Body of pancreas (tissue), 4 donors: ENCODE measurements around the gene ARL2BP. TPM values are rescaled to one million over a fixed set of nuclear protein-coding genes. Genes with fewer than 3 reads are reported as not detected.
A peak's percentile ranks its signal among the peaks of the same experiment; 100 is the strongest.

ENCODE experiments used
- ATAC-seq: fragments of 150-250 bp; one replicate; pipeline ENCODE4 v1.9.1; 2016
- DNase-seq, 4 donors: peaks; one replicate each; pipeline ENCODE4 v3.0.0-alpha.2; 2019
- H3K27ac ChIP-seq, 4 donors: fragments of 200-600 bp; sonication (generic); 1 replicate in 3 of 4; 2 replicates in 1 of 4; pipeline versions ENCODE4 v1.5.1 to v1.6.1; 2016 to 2019; ENCODE audit warnings: mild to moderate bottlenecking in 1 of 4, mixed read lengths in 1 of 4, moderate library complexity in 1 of 4
- H3K27me3 ChIP-seq, 2 donors: fragments of 200-600 bp; sonication (generic); one replicate each; pipeline ENCODE4 v1.6.0; 2016; ENCODE audit warnings: mild to moderate bottlenecking in 1 of 2
- H3K36me3 ChIP-seq, 2 donors: fragments of 200-600 bp; sonication (generic); replicated peaks in 1 of 2; 2 replicates each; pipeline ENCODE4 v1.5.1; 2016; ENCODE audit warnings: low read depth in 2 of 2; ENCODE audit not compliant: insufficient read depth in 1 of 2
- H3K4me1 ChIP-seq: fragments of 200-600 bp; sonication (generic); one replicate; pipeline ENCODE4 v1.6.0; 2016
- H3K4me3 ChIP-seq, 2 donors: fragments of 200-600 bp; sonication (generic); 1 replicate in 1 of 2; 2 replicates in 1 of 2; pipeline ENCODE4 v1.5.1; 2016 to 2019
- H3K9me3 ChIP-seq, 3 donors: fragments of 200-600 bp; sonication (generic); 1 replicate in 2 of 3; 2 replicates in 1 of 3; pipeline ENCODE4 v1.5.1; 2016
- CTCF ChIP-seq, 7 experiments: fragments of 450-650 bp in 4 of 7; fragments of 200-600 bp in 3 of 7; sonication (generic) in 3 of 7; IDR thresholded peaks; one replicate each; pipeline ENCODE4 v1.5.1; 2016 to 2019; ENCODE audit warnings: antibody characterized with exemption in 7 of 7
- POLR2A ChIP-seq, 3 donors: fragments of 450-650 bp; IDR thresholded peaks; one replicate each; pipeline ENCODE4 v1.6.1; 2016; ENCODE audit warnings: antibody characterized with exemption in 3 of 3, mild to moderate bottlenecking in 2 of 3
- WGBS, 2 donors: methylation state at CpG; one replicate each; pipeline ENCODE4 v1.1.5; 2017; 5-methylcytosine and 5-hydroxymethylcytosine counted together
- intact Hi-C: fragments of 100-400 bp; cut with DNase I; formaldehyde crosslinking; loops from one replicate; pipeline ENCODE4 v1.15.1; 2023
- total RNA-seq, 2 donors: library from RNA; depleted of rRNA; stranded (reverse); fragments of >200 nt; gene quantifications; one replicate each; pipeline ENCODE4 v1.1.0, GENCODE V29; 2016

ARL2BP gene
- total RNA-seq, 2 donors from 2014 or later, result 15.8 to 21.5 TPM

- H3K27me3 ChIP-seq, result no peaks in the 10 kb centered on the region
- WGBS, 2 donors, result 15 to 20% methylated on average over 20 to 24 of the region's 24 CpGs
- ATAC-seq (peak; percentile 53), DNase-seq (peak; percentile 50 to 68 (median 55))
- H3K27ac ChIP-seq, result peak overlapping the region; percentile 47 to 84 (median 82)
- H3K9me3 ChIP-seq, result no peaks in the 10 kb centered on the region
- H3K4me3 ChIP-seq, result peak overlapping the region; percentile 80 to 90
- no peaks in the 10 kb centered on the region for H3K36me3 ChIP-seq
- TF ChIP-seq CTCF (IDR thresholded peaks at IDR 0.05) (peak in 2 of 7 experiments; percentile 26 to 27), POLR2A (IDR thresholded peaks at IDR 0.05) (peak in 2 of 3 donors; percentile 51 to 63)
- intact Hi-C loops, result no loop called here
- peaks cover 52% of the 10 kb centered on the region for H3K4me1 ChIP-seq
Observed at GRCh38 chr16:57283214-57283958, 38.3 kb downstream of the ARL2BP start.

- Histone ChIP-seq H3K4me3 (peak overlapping the region; percentile 80 to 90), H3K9me3 (no peaks in the 10 kb centered on the region), H3K4me1 (peaks cover 49% of the 10 kb centered on the region), H3K27ac (peak overlapping the region; percentile 47 to 84 (median 82)), H3K27me3 (no peaks in the 10 kb centered on the region), H3K36me3 (no peaks in the 10 kb centered on the region)
- ATAC-seq (peak; percentile 10), DNase-seq (no peak)
- WGBS, 2 donors, result 5 to 20% methylated on average over 11 to 14 of the region's 14 CpGs
- TF ChIP-seq POLR2A (IDR thresholded peaks at IDR 0.05), result peak in 1 of 3 donors; percentile 5
- no peak for TF ChIP-seq CTCF (IDR thresholded peaks at IDR 0.05)
- intact Hi-C loops, result no loop called here
Observed at GRCh38 chr16:57283959-57284208, 38.8 kb downstream of the ARL2BP start.

- H3K4me3 ChIP-seq, result peak within 1 kb of the TSS; percentile 80 to 90
- peak; percentile 62 to 75 (median 68) for DNase-seq
- no peaks in the 10 kb centered on the region for H3K9me3 ChIP-seq
- peak within 1 kb of the TSS; percentile 47 to 84 (median 82) for H3K27ac ChIP-seq
- intact Hi-C loops, result no loop called here
- peak; percentile 79 for ATAC-seq
- 0 to 1% methylated on average over 13 to 95 of the region's 95 CpGs for WGBS, 2 donors
- peaks cover 44% of the 10 kb centered on the region for H3K4me1 ChIP-seq
- TF ChIP-seq POLR2A (IDR thresholded peaks at IDR 0.05) (peak; percentile 48 to 58 (median 56)), CTCF (IDR thresholded peaks at IDR 0.05) (no peak)
- no peaks in the 10 kb centered on the region for H3K27me3 ChIP-seq
- H3K36me3 ChIP-seq, result no peaks in the 10 kb centered on the region
Observed at GRCh38 chr16:57284209-57284951, 39.3 kb downstream of the ARL2BP start, which contains the start of gene PLLP. Gene PLLP (minus strand): TSS chr16:57284672. CDS start chr16:57284540, 132 bp downstream.

GRCh38 chr16:57284952-57285363 lies 39.9 kb downstream of the ARL2BP start:
- Histone ChIP-seq H3K4me1 (peaks cover 38% of the 10 kb centered on the region), H3K36me3 (no peaks in the 10 kb centered on the region), H3K27me3 (no peaks in the 10 kb centered on the region), H3K4me3 (peak overlapping the region; percentile 80 to 90), H3K27ac (peak overlapping the region; percentile 47 to 84 (median 82)), H3K9me3 (no peaks in the 10 kb centered on the region)
- peak in 1 of 4 donors; percentile 15 for DNase-seq
- no peak for TF ChIP-seq CTCF (IDR thresholded peaks at IDR 0.05)
- no peak for TF ChIP-seq POLR2A (IDR thresholded peaks at IDR 0.05)
- no peak for ATAC-seq
- intact Hi-C loops, result no loop called here
- WGBS, 2 donors, result 15 to 19% methylated on average over 22 of the region's 22 CpGs
